EL (cell line): ENCODE results near the gene STK11.

Experiments used
- DNase-seq: peaks from one replicate; pipeline ENCODE4 v3.0.0-alpha.2; 2016

Gene STK11

DNA sequence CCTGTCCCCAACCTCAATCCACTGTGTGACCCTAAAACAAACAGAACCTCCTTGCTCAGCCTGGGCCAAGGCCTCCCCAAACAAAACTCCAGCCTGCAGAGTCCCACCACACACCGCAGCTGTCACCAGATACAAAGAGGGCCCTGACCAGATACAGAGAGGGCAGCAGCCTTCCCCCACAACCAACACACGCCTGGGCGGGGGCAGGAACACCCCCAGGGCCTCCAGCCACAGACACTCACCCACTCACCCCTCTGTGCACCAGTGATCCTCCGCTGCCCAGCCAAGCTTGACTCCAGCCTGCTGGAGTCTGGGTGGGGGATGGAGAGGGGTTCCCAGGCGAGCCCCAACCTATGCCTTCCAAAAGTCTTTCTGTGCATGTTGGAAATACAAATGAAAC is 57.6 kb downstream of the STK11 start:
- no peak for DNase-seq

DNA sequence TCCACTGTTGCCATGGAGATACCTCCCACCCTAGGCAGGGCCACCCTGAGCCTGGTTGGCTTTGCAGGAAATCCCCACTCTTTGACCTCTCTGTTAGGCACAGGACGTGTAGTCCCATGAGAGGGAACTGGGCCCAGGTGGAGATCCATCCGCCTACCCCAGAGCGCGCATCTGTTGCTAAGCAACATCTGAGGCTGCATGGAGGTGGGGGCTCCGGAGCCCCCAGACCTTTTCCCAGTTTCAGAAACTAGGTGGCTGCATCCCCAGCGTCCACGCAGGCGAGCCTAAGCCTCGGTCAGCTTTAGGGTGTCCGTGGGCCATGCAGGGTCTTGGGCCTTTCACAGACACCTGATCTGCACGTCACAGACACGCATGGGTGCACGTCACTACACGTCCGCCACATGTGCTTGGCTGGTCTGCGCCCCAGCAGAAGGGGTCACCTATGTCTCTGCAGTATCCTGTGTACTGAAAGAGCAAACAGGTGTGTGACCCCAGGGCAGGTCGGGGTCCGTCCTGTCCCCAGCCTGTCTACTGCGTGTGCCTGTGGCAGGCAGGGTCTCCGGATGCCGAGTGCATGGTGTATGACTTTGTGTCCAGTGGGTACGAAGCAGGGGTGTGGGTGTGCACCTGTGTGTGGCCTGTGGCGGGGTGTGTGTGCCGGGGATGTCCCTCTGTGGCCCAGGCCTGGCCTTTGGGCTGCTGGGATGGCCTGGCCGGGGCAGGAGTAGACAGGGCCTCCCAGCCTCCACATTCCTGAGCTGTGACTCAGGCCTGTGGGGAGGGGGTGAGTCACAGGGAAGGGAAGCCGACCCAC is 59.4 kb downstream of the STK11 start:
- DNase-seq: peak; percentile 96

DNA sequence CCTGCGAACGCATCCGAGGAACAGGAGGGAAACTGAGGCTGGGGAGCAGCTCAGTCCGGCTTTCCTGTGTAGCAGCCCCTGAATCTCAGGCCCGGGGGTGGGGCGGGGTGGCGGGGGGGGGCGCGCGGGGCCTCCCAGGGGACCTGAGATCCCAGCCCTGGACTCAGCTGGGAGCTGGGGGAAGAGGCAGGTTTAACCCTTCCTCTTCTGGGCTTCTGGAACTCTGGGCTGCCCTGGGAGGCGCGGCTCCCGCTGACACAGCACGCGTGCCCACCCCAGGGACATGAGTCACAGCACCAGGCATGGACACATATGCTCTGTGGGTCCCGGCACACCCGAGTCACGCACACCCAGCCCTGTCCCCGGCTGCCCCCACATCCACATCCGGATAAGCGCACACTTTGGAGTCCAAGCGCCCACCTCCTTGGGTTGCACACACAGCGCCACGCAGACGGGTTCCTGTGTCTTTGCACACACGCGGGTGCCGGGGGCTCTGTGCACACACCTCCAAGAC is 60.1 kb downstream of the STK11 start:
- peak; percentile 94 for DNase-seq

DNA sequence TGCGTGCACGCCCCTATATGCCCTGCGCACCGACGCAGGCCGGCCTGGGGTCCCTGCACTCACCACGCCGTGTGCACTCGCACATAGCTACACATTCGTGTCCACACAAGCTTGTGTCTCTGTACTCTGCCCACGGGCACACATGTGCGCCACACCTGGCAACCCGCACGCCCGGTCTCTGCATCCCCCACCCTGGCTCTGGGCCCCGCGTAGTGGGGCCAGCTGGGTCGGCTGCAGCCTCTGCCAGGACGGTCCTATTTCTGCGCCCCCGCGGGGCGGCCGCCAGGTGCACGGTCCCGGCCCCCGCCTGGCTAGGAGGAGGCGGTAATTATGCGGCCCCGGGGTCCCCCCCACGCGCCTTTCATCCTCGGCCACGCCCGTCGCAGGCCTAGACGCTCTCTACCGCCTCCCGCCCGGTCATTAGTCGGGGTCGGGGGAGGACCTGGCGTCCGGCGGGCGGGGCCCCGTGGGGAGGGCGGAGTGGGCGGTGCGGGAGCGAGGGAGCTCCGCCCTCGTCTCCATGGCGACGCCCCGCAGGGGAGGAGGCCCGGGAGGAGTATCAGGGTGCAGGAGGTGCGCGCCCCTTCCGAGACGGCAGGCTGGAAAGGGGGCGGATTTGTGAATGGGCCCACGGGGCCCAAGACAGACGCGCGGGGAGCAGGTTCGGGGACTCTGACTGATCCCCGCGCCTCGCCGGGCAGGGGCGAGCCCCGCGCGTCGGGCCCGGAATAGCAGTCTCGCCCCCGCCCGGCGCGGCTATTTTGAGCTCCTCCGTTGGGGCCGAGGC is 60.7 kb downstream of the STK11 start:
- peak; percentile 90 for DNase-seq

DNA sequence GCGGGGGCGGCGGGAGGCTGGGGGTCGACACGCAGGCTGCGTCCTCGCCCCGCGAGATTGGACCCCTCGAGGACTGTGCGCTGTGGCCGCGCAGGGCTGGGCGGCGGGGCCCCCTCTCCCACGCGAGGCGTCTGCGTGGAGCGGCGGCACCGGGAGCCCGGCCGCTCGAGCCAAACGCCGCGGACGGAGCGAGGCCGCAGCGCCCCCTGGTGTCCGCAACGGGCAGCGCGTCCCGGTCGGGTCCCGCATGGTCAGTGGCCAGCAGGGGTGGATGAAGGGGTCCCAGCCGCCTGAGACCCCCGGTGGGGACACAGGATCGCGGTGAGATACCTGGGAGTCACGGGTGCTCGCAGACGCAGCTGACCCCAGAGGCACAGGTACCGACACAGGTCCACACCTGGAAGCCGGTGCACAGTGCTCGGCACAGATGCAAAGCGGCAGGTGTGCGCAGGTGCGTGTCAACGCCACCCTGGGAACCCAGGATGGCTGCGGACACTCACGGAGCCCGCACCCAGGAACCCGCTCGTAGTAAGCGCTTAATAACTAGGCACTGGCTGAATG is 61.4 kb downstream of the STK11 start:
- peak; percentile 59 for DNase-seq

DNA sequence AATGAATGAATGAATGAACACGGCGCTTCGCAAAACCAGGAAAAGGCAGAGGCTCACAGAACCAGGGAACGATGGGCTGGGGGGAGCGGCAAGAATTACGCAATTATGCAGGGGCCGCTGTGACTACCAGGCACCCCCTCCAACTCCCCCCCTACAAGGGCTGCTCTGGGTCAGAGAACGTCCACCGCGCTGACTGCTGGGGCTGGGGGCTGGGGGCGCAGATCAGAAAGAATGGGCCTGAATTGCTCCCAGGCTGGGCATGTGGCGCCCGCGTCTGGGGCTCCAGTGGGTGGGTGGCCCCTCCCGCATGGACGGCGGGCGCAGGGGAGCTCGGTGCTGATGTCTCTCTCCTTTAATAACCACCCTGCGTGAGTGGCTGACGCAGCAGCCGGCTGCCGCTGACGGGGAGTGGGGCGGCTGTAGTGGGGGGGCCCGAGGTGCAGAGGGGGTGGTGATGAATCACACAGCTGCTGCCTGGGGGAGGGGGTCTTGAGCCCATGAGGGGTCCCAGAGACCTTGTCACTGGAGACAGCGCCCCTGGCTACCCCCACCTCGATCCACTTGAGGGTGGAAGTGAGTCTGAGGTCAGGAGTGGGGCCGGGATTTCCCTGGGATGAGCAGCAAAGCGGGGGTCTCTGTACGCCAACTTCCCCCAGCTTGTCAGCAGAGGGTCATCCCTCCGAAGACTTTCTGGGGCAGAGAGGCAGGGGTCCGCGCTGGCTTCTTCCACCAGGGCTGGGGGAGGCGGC is 62.1 kb downstream of the STK11 start:
- no peak for DNase-seq

GRCh38 chr19:1268226-1269064 is 62.9 kb downstream of the STK11 start:
- no peak for DNase-seq

GRCh38 chr19:1269065-1269477 is 63.5 kb downstream of the STK11 start, which contains the start of gene CIRBP:
TSS of gene CIRBP (plus strand) at chr19:1269332. CDS start at chr19:1270934, 1,602 bp downstream.
- peak; percentile 99 for DNase-seq

- peak; percentile 86 for DNase-seq
Observed at GRCh38 chr19:1269478-1270212, 64.1 kb downstream of the STK11 start.

- no peak for DNase-seq
Observed at GRCh38 chr19:1270213-1270853, 64.8 kb downstream of the STK11 start.

- no peak for DNase-seq
Observed at GRCh38 chr19:1270854-1271527, 65.4 kb downstream of the STK11 start.

DNA sequence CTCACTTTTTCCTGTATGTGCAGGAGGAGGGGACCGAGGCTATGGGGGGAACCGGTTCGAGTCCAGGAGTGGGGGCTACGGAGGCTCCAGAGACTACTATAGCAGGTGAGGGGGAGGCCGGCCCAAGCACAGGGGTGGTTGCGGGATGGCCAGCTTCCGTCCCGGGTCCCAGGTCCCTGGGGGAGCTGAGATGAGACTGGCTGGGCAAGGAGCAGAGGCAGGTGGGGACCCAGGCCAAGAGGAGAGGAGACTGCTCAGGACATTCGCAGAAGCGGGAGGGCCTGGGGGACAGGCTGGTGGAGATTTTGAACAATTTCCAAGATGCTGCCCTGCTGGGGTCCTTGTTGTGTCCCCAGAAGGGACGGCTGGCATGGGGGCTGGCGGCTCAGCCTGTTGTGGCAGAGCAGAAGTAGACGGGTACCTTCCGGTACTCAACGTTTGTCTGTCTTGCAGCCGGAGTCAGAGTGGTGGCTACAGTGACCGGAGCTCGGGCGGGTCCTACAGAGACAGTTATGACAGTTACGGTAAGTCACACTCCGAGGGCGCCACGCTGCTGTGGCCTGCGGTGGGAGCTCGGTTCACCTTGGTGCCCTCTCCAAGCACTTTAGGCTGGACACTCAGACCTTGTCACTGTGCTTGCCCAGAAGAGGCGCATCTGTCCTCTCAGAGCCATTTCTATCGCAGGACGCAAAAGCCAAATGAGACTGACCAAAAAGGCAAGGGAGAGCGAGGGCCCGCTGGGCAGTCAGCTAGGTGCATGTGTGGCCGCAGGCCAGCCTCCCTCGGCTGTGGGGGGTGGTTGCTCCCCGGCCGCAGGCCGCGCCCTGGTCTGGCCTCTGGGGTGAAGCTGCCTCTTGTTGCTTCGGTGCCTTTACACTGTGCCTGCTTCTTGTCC is 66.2 kb downstream of the STK11 start:
- DNase-seq: no peak

GRCh38 chr19:1272423-1273262 is 67.1 kb downstream of the STK11 start:
- no peak for DNase-seq

DNA sequence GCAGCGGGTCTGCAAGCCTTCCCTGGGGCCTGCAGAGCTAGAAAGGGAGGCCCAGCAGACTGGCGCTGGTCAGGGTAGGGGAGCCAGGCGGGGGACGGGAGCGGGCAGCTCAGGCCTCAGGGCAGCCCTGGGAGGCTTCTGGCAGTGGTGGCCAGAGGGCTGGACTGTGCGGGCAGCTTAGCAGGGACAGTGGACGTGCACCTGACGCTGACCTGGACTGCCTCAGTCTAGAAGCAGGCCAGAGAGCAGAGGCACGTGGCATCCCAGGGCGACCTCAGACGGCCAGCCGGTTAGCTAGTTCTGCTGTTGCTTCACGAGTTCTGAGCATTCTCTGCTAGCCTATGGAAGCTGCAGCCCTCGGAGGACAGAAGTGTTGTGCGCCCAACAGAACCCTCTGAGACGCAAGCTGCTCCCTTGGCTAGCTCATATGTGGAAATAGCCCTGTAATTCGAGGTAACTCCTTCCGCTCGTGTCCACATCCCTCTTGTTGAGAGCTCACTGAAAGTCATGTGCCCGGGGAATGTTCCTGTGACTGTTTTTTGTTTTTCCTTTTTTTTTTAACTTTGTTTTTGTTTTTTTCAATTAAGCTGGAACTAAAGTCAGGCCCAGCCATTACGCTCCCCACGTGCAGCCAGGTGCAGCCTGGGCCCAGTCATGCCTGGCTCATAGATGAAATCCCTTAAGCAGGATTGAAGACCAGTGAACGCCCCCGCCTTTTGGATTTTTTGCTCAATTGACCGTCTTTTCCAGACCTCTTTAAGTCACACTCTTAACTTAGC is 67.9 kb downstream of the STK11 start:
- no peak for DNase-seq

- no peak for DNase-seq
Observed at GRCh38 chr19:1274081-1274851, 68.7 kb downstream of the STK11 start.

DNA sequence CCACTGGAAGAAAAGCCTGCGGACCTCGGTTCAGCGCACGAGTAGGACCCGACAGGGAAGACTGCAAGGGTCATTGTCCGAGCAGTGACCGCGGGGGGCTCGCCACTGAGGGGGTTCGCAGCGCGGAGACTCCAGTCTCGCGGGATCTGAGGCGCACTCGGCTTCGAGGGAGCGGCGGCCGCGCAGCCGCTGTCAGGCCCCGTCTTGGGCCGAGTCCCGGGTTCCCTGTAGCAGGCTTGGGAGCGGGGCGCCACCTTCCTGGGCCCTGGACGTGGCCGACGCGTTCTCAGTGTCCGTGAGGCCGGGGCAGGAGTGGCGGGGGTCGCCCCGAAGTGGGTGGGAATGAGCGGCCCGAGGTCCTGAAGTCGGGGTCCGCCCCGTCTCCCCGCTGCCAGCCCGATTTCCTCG is 69.3 kb downstream of the STK11 start:
- DNase-seq: no peak
